HCT116 (cell line): Measurements from ENCODE around the gene HSF2BP. TPM values are rescaled to one million over a fixed set of nuclear protein-coding genes. Genes with fewer than 3 reads are reported as not detected.
A peak's percentile ranks its signal among the peaks of the same experiment; 100 is the strongest.

Experiments
- ATAC-seq: fragments of 200-7000 bp; cut with Tn5 transposase; 2 replicates; pipeline ENCODE4 v1.9.1; 2020; ENCODE audit warnings: mild to moderate bottlenecking, moderate library complexity
- BruUV-seq: library from RNA; stranded (reverse); fragments of 400-500 nt; replicated peaks from 2 replicates; lab custom pipeline; 2021; lab: Mats Ljungman, UMichigan
- CTCF ChIA-PET: fragments of 300-600 bp; sonication (Branson Sonifier 250); formaldehyde crosslinking; loops from one replicate; lab custom pipeline; 2021; ENCODE audit warnings: antibody characterized with exemption; lab: Charles Lee
- POLR2A ChIA-PET: fragments of 300-600, 350-600 bp; sonication (Branson Sonifier 250); formaldehyde crosslinking; loops from one replicate; lab custom pipeline; 2021; ENCODE audit warnings: antibody characterized with exemption; lab: Charles Lee
- RAD21 ChIA-PET, 2 experiments: fragments of 300-600 bp; sonication (Branson Sonifier 250); formaldehyde crosslinking; loops; one replicate each; lab custom pipeline; 2023; ENCODE audit warnings: low total read pairs in 2 of 2; ENCODE audit not compliant: uncharacterized antibody in 2 of 2, unreplicated experiment in 2 of 2, low non-redundant PET in 1 of 2; lab: Charles Lee
- DNase-seq: peaks from one replicate; pipeline ENCODE4 v3.0.0-alpha.2; 2010; ENCODE audit warnings: low read depth, low spot score
- H2AFZ ChIP-seq: fragments of 200-600 bp; shearing (Covaris generic), sonication (generic); 2 replicates; pipeline ENCODE4 v1.6.1; 2017; ENCODE audit warnings: low read depth, mixed run types, mixed read lengths, antibody characterized with exemption, low read length; ENCODE audit not compliant: poor library complexity, severe bottlenecking
- H3K27ac ChIP-seq: 2 replicates; pipeline ENCODE4 v1.5.1; 2012; ENCODE audit warnings: low read depth, low read length
- H3K27me3 ChIP-seq: fragments of 200-600 bp; sonication (generic); 2 replicates; pipeline ENCODE4 v1.6.1; 2016; ENCODE audit warnings: mixed run types, low read length, mixed read lengths; ENCODE audit not compliant: insufficient read depth
- H3K36me3 ChIP-seq, 2 experiments: fragments of 200-500 bp in 1 of 2; fragments of 200-600 bp in 1 of 2; sonication (Bioruptor generic) in 1 of 2; sonication (generic) in 1 of 2; 2 replicates each; pipeline versions ENCODE4 v1.5.1 to v1.6.1; 2014 to 2016; ENCODE audit warnings: low read length in 2 of 2, inconsistent platforms in 1 of 2, mixed read lengths in 1 of 2, mixed run types in 1 of 2; ENCODE audit not compliant: insufficient read depth in 2 of 2, control insufficient read depth in 1 of 2
- H3K4me1 ChIP-seq, 2 experiments: fragments of 200-600 bp in 1 of 2; sonication (generic) in 1 of 2; 2 replicates each; pipeline versions ENCODE4 v1.5.1 to v1.6.1; 2012 to 2017; ENCODE audit warnings: low read length in 2 of 2, inconsistent platforms in 1 of 2, mild to moderate bottlenecking in 1 of 2, mixed read lengths in 1 of 2, mixed run types in 1 of 2, moderate library complexity in 1 of 2; ENCODE audit not compliant: insufficient read depth in 2 of 2, control insufficient read depth in 1 of 2
- H3K4me2 ChIP-seq: fragments of 200-600 bp; sonication (generic); 2 replicates; pipeline ENCODE4 v1.6.1; 2017; ENCODE audit warnings: mixed run types, low read length, mixed read lengths
- H3K4me3 ChIP-seq, 2 experiments: fragments of 200-600 bp in 1 of 2; sonication (generic) in 1 of 2; replicated peaks in 1 of 2; 2 replicates each; pipeline ENCODE4 v1.5.1; 2011 to 2016; ENCODE audit warnings: low read length in 2 of 2, control low read depth in 1 of 2, low read depth in 1 of 2, mild to moderate bottlenecking in 1 of 2, mixed read lengths in 1 of 2, mixed run types in 1 of 2
- H3K79me2 ChIP-seq: fragments of 200-600 bp; sonication (generic); 2 replicates; pipeline ENCODE4 v1.6.1; 2017; ENCODE audit warnings: mild to moderate bottlenecking, mixed run types, low read length, moderate library complexity, mixed read lengths; ENCODE audit not compliant: insufficient read depth
- H3K9ac ChIP-seq: fragments of 200-600 bp; sonication (generic); 2 replicates; pipeline ENCODE4 v1.6.1; 2016; ENCODE audit warnings: low read length, mixed read lengths
- H3K9me2 ChIP-seq: fragments of 200-600 bp; sonication (generic), shearing (Covaris generic); 2 replicates; pipeline ENCODE4 v1.6.1; 2017; ENCODE audit warnings: mixed run types, mild to moderate bottlenecking, moderate library complexity; ENCODE audit not compliant: insufficient read depth
- H3K9me3 ChIP-seq, 2 experiments: fragments of 200-500 bp in 1 of 2; fragments of 200-600 bp in 1 of 2; sonication (Bioruptor generic) in 1 of 2; sonication (generic) in 1 of 2; 2 replicates each; pipeline ENCODE4 v1.6.1; 2014 to 2017; ENCODE audit warnings: low read length in 2 of 2, mixed read lengths in 2 of 2, inconsistent platforms in 1 of 2, low read depth in 1 of 2, mild to moderate bottlenecking in 1 of 2, mixed run types in 1 of 2, moderate library complexity in 1 of 2; ENCODE audit not compliant: control insufficient read depth in 1 of 2, insufficient read depth in 1 of 2
- H4K20me1 ChIP-seq: fragments of 200-600 bp; sonication (generic), shearing (Covaris generic); 2 replicates; pipeline ENCODE4 v1.6.1; 2017; ENCODE audit warnings: mixed run types, mild to moderate bottlenecking, moderate library complexity; ENCODE audit not compliant: insufficient read depth
- CBX3 ChIP-seq: IDR thresholded peaks from 2 replicates; pipeline ENCODE4 v1.6.1; 2012; ENCODE audit warnings: low read depth
- CEBPB ChIP-seq: IDR thresholded peaks from 2 replicates; pipeline ENCODE4 v1.6.1; 2012; ENCODE audit warnings: low read depth
- EGR1 ChIP-seq: IDR thresholded peaks from 2 replicates; pipeline ENCODE4 v1.6.1; 2012; ENCODE audit warnings: low read depth
- ELF1 ChIP-seq: IDR thresholded peaks from 2 replicates; pipeline ENCODE4 v1.6.1; 2012; ENCODE audit warnings: low read depth, borderline replicate concordance
- EZH2phosphoT487 ChIP-seq: fragments of 200-600 bp; IDR thresholded peaks from 2 replicates; pipeline ENCODE4 v1.6.1; 2018; ENCODE audit warnings: antibody characterized with exemption, borderline replicate concordance
- FOSL1 ChIP-seq: IDR thresholded peaks from 2 replicates; pipeline ENCODE4 v1.6.1; 2012; ENCODE audit warnings: low read depth
- JUND ChIP-seq: IDR thresholded peaks from 2 replicates; pipeline ENCODE4 v1.6.1; 2012
- POLR2A ChIP-seq: IDR thresholded peaks from 2 replicates; pipeline ENCODE4 v1.7.0; 2011; ENCODE audit warnings: borderline replicate concordance; ENCODE audit not compliant: insufficient read depth, insufficient read length; ENCODE audit errors: extremely low read depth
- POLR2AphosphoS5 ChIP-seq: IDR thresholded peaks from 2 replicates; pipeline ENCODE4 v1.6.1; 2011; ENCODE audit warnings: mild to moderate bottlenecking, low read depth, low read length, moderate library complexity
- RAD21 ChIP-seq: IDR thresholded peaks from 2 replicates; pipeline ENCODE4 v1.6.1; 2012; ENCODE audit warnings: low read depth, mild to moderate bottlenecking
- REST ChIP-seq: IDR thresholded peaks from 2 replicates; pipeline ENCODE4 v1.6.1; 2012; ENCODE audit warnings: low read depth
- SIN3A ChIP-seq: IDR thresholded peaks from 2 replicates; pipeline ENCODE4 v1.6.1; 2012; ENCODE audit warnings: low read depth
- SP1 ChIP-seq: IDR thresholded peaks from 2 replicates; pipeline ENCODE4 v1.6.1; 2012; ENCODE audit warnings: low read depth
- SRF ChIP-seq: IDR thresholded peaks from 2 replicates; pipeline ENCODE4 v1.6.1; 2012; ENCODE audit warnings: low read depth
- YY1 ChIP-seq: IDR thresholded peaks from 2 replicates; pipeline ENCODE4 v1.6.1; 2011; ENCODE audit warnings: low read length, low read depth, moderate library complexity, mild to moderate bottlenecking; ENCODE audit not compliant: insufficient replicate concordance; ENCODE audit errors: extremely low read depth
- ZNF274 ChIP-seq: fragments of 200-500 bp; sonication (Bioruptor generic); IDR thresholded peaks from 2 replicates; pipeline ENCODE4 v1.6.1; 2014; ENCODE audit warnings: mild to moderate bottlenecking, low read depth, low read length, inconsistent platforms
- intact Hi-C: fragments of 100-400 bp; cut with micrococcal nuclease; formaldehyde crosslinking; loops from 2 replicates; pipeline ENCODE4 v1.10.0; 2022
- total RNA-seq: library from RNA; stranded (reverse); gene quantifications from one replicate; pipeline ENCODE4 v1.2.1, GENCODE V29; 2021; ENCODE audit not compliant: unreplicated experiment

Gene HSF2BP
- total RNA-seq, 1 experiment from 2014 or later, result 0.59 TPM

- TF ChIP-seq REST (no peak), SP1 (no peak), SIN3A (no peak)
Observed at GRCh38 chr21:43603641-43604504, 55.4 kb downstream of the HSF2BP start (continued).

- intact Hi-C loops, result no loop called here
- Histone ChIP-seq H3K27ac (no peak overlapping the region), H3K4me1 (peaks cover 3 to 19% of the 10 kb centered on the region in 2 experiments; a peak in 3 of 4 replicates), H3K36me3 (no peaks in the 10 kb centered on the region), H3K79me2 (no peaks in the 10 kb centered on the region), H3K27me3 (no peaks in the 10 kb centered on the region), H3K9me2 (no peaks in the 10 kb centered on the region), H3K9me3 (no peaks in the 10 kb centered on the region), H3K9ac (no peak overlapping the region), H2AFZ (no peak overlapping the region), H4K20me1 (no peaks in the 10 kb centered on the region), H3K4me3 (no peak overlapping the region), H3K4me2 (no peak overlapping the region)
- RAD21 ChIA-PET, result no interaction called here
- no peak for TF ChIP-seq RAD21
- no peak for TF ChIP-seq CEBPB
- no peak for TF ChIP-seq ZNF274
- TF ChIP-seq EGR1, result no peak
- TF ChIP-seq REST, result no peak
- TF ChIP-seq SIN3A, result no peak
- no peak for TF ChIP-seq SRF
- no peak for TF ChIP-seq CBX3
- TF ChIP-seq POLR2AphosphoS5, result no peak
- no peak for TF ChIP-seq JUND
- no peak for TF ChIP-seq EZH2phosphoT487
- TF ChIP-seq FOSL1, result no peak
- no peak for TF ChIP-seq YY1
- TF ChIP-seq SP1, result no peak
- TF ChIP-seq POLR2A, result no peak
- no peak for TF ChIP-seq ELF1
- BruUV-seq, result no TSS peak
- ATAC-seq (0 out of 2 replicates have a peak, but pooled peaks have one; percentile 24), DNase-seq (no peak)
- POLR2A ChIA-PET, result interaction anchor here (0.9 kb wide), 1 partner anchor 9 kb away, joined by 5 read pairs; no protein-coding TSS in a partner anchor
- CTCF ChIA-PET, result no interaction called here
Observed at GRCh38 chr21:43603233-43603626, 56.1 kb downstream of the HSF2BP start.
